Stimulated activated CD8-positive, alpha-beta memory T cell treated with anti-CD3 and anti-CD28 coated beads, Interleukin-4, amount 100 ng/mL, for 48 hours (primary cell): ENCODE results near the gene TFEB.

Experiments used
- DNase-seq: peaks from one replicate; pipeline ENCODE4 v3.0.0-alpha.2; 2020

The TFEB gene

DNA sequence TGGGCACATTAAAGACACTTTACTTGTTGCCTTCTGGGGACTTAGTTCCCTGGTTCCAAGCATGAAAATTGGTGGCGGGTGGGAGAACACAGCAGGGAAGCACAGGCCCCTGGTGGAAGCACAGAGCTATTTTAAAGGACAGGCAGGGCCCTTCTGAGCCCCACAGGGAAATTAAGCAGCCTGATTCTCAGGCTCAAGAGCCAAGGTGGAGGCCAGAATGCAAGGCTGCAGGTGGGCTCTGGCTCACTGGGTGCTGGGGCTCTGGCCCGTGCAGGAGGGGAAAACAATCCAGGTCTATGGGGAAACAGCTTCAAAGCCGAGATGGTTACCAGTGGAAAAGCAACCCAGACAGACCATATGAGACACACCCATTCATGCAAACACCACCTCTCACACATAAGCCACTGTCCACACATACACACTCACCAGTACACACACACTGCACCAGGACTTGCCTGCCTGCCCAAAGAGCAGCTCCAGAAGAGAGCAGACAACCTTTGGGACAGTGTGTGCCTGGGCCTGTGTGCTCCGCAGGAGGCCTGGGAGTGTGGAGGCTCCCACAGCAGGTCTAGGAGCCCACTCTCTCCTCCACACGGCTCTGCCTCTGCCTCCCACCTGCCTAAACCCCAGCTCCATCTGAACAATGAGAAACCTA is 30.6 kb downstream of the TFEB start:
- no peak for DNase-seq

GRCh38 chr6:41704028-41704427 is 31.4 kb downstream of the TFEB start:
- DNase-seq: no peak

DNA sequence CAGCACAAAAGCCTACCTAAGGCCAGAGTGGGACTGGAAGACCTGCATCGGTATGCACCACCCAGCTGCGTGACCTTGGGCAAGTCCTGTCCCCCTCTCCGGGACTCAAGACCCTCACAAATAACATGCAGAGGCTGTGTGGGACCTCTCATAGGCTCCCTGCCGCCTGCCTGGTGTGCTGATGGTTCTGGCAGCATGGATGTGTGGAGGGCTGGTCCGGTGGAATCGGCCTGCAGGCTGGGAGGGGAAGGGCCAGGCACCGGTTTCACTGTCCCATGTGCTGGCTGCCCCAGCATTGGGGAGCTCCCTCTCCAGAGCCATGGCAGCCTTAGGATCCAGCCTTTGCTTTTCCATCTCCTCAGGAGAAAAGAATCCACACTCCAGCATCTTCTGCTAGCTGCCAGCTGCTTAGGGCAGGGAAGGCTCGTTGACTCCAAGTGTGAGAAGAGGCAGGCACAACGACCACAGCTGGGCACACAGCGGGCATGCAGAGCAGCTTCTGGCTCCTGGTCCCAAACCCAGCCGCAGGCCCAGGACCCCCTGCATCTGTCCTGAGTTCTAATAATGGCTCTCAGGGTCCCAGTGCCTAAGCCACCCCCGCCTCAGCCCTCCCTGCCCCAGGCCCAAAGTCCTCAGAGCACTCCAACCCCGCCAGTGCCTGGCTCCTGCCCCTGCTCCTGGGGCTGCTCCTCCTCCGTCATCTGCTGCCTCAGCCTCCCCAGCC is 32.5 kb downstream of the TFEB start:
- no peak for DNase-seq

DNA sequence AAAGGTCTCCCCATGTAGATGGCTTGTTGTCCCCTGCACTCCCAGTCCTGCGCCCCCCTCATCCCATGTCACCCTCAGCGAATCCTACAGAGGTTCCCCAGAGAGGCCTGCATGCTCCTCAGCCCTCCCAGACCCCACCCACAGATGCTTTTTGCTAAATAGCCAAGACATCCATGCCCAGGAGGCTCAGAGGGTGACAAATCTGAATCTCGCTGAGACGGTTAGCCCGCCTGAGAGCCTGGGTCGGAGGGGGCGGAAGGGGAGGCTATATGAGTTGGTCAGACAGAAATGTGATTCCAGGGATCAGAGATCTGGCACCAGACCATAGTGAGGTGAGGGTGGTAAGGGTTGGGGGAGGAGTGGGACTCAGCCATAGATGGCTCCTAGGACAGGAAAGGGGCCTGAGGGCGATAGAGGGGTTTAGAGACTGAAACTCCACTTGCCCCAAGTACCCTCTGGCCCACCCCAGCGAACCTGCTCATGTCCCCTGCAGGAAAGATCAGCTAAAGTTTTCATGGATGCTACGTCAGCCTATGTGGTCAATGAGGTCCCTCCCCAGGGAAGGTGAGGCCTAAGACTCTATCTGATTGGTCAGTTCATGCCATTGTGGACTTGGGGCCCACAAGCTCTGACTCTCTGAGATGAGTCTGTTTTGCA is 33.2 kb downstream of the TFEB start:
- no peak for DNase-seq

- DNase-seq: no peak
Observed at GRCh38 chr6:41700463-41701347, 34.7 kb downstream of the TFEB start.

DNA sequence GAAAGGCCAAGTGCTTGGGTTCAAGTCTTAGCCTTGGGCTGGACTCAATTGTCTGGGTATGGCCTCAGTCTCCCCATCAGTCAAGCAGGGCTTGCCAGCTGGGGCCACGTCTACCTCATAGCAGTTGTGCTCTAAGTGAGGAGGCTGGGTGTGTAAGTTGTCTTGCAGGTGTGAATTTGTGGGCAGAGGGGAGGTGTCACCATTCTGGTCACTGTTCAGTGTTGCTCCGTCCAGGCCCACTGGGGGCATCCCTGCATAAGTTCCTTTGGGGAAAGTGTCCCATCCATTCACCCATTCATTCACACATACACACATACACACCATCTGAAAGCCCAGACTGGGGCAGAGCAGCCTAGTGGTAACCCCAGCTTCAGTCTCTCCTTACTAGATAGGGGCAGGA is 36.3 kb downstream of the TFEB start:
- DNase-seq: no peak

GRCh38 chr6:41697861-41698781 is 37.3 kb downstream of the TFEB start:
- no peak for DNase-seq

DNA sequence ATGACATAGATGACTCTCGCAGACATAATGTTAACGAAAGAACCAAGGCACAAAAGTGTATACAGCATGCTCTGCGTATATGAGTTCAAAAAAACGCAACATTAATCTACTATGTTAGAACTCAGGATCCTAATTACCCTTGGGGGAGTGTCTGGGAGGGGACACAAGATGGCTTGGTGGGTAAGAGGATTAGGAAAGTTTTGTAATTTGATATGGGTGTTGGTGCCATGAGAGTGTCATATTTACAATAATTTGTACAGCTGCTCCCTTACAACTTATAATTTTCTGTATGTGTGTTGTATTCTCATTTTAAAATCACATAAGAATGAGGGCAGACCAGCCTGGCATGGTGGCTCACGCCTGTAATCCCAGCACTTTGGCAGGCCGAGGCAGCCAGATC is 38.6 kb downstream of the TFEB start:
- DNase-seq: no peak

DNA sequence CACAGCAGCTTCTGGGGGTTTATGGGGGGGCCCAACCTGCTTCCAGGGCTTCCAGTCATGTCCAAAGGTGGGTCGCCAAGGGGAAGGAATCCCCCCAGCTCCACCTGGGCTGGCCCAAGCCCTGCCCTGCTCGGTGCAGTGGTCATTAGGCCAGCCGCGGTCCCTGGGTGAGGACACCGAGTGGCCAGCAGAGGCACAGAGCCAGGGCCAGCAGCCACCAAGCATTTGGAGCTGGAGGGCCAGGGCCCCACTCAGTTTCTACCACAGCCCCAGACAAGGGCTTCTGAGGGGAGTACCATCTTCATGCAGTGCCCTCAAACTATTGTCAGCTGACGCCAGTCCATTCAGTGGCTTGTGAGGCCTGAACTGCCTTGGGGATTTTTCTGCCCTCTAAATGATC is 39.6 kb downstream of the TFEB start:
- DNase-seq: no peak

DNA sequence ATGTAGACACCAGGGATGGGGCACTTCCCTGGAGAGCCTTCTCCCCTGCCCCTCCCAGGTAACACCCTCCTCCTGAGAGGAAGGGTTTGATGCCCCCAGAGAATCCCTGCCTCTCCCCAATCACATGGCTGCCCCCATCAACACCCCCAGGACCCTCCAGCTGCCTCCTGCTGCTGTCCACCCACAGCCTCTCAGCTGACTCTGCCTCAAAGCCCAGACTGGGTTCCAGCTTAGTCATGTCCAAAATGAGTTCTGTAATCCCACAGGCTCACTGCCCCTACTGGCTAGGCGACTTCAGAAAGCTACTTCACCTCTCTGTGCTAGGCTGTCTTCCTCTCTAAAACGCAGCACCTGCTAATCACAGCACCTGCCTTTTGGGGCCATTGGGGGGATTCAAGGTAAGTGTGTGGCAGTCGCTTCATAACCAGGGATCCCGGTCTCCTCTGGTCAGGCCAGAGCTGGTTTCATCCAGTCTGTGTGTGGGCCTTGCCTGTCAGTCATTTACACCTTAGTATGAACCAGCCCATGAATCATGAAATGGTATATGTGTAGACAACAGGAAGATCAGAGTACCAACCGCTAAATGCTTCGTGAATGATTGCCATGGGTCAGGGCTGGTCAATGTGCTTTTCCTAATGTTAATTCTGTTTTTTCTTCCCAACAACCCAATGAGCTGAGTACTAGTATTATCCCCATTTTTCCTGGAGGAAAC is 40.4 kb downstream of the TFEB start:
- DNase-seq: no peak

- DNase-seq: no peak
Observed at GRCh38 chr6:41693281-41694240, 41.8 kb downstream of the TFEB start.

- no peak for DNase-seq
Observed at GRCh38 chr6:41692730-41693129, 42.7 kb downstream of the TFEB start.

- DNase-seq: no peak
Observed at GRCh38 chr6:41692080-41692675, 43.2 kb downstream of the TFEB start.

DNA sequence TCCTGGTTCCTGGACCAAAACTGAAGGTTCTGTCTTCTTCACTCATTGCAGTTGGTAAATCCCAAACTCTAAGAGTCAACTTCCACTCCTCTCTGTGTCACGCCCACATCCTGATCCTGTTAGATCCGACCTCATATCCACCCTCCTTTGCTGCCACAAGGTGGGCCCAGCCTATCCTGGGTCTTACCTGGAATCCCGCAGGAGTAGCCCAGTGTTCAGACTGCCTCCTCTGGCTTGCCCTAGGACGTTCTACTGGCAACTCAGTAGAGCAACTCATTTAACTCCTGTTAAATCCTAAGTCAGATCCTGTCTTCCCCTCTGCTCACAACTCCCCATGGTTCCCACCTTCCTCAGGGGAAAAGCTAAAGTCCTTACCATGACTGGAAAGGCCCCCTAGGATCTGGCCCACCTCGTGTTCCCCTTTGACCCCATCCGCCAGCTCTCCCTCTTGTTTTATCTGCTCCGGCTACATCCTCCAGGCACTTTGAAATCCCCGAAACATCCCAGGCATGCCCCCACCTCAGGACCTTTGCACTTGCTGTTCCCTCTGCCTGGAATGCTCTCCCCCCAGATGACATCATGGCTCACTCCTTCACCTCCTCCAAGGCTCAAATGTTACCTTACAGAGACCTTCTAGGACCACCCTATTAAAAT is 43.9 kb downstream of the TFEB start:
- DNase-seq: no peak

DNA sequence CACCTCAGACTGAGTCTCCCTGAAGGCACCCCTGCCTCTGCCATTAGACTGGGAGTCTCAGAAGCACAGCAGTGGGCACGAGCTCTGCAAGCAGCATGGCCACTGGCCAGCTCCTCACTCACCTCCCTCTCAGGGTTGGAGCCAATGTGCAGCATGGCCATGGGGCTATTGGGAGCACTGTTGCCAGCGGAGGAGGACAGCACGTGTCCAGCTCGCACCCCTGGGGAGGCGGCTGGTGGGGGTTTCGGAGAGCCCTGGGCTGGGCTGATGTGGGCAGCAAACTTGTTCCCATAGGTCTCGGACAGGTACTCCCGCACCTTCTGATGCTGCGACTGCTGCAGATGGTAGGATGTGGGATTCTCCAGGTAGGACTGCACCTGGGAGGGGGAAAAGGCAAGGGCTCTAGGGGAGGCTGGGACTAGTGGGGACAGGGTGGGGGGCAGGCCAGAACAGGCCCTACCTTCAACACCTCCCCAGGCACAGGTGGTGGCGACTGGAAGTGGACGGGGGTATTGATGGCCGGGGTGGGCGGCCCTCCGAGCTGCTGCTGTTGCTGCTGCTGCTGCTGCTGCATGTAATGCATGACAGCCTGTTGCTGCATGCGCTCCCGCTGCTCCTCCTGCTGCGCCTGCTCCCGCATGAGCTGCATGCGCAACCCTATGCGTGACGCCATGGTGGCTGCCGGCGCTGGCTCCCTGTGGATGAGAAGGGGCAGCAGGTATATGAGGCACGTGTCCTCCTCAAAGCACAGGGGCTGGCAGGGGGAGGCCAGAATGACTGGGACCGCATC is 44.7 kb downstream of the TFEB start:
- DNase-seq: no peak

DNA sequence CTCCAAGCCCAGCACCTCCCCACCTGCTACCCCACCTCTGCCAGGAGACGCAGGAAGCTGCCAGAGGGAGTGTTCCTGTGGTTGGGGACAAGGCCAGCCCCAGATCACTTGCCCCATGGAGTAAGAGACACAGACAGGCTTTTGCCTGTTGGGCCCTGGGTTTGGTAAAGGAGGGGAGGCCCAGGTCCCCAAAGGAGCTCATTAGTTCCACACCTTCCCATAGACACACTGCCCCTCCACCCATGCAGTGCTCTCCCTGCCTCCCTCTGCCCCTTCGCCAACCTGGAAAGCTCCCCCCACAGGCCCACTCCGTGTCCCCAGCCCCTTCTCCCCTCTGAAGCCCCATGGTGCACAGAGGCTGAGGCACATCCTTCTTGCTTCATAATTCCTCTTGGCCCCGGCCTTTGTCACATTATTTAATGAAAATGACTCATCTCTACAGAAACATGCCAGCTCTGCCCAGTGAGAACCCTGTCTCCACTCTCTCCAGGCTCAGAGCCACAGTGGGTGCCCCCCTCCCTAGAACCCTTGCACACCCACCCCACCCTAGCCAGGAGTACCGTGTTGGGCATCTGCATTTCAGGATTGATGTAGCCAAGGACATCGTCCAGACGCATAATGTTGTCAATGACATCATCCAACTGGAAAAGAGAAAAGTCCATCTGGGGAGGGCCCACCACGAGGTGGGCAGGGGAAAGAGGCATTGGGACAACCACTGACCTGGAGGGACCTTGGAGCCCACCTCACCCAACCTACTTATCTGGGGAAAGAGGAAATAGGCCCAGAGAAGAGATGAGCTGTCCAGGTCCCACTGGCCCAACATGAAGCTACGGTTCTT is 46.0 kb downstream of the TFEB start:
- DNase-seq: no peak

- no peak for DNase-seq
Observed at GRCh38 chr6:41688256-41688965, 47.0 kb downstream of the TFEB start.
